Sigmoid colon (tissue), 4 donors: Measurements from ENCODE around the gene GSDMA.

ENCODE experiments used
- POLR2AphosphoS5 ChIP-seq, 4 donors: sonication (generic); formaldehyde crosslinking; IDR thresholded peaks; one replicate each; pipeline ENCODE4 v1.6.1; 2017; ENCODE audit warnings: antibody characterized with exemption in 4 of 4
- TF ChIP-seq, protein P1 (sequence below), 4 experiments: fragments of 450-650 bp in 3 of 4; fragments of 200-600 bp in 1 of 4; IDR thresholded peaks; one replicate each; pipeline ENCODE4 v1.5.1; 2016 to 2019; ENCODE audit warnings: antibody characterized with exemption in 4 of 4, mild to moderate bottlenecking in 3 of 4, moderate library complexity in 2 of 4

- TF ChIP-seq, protein P1, sequence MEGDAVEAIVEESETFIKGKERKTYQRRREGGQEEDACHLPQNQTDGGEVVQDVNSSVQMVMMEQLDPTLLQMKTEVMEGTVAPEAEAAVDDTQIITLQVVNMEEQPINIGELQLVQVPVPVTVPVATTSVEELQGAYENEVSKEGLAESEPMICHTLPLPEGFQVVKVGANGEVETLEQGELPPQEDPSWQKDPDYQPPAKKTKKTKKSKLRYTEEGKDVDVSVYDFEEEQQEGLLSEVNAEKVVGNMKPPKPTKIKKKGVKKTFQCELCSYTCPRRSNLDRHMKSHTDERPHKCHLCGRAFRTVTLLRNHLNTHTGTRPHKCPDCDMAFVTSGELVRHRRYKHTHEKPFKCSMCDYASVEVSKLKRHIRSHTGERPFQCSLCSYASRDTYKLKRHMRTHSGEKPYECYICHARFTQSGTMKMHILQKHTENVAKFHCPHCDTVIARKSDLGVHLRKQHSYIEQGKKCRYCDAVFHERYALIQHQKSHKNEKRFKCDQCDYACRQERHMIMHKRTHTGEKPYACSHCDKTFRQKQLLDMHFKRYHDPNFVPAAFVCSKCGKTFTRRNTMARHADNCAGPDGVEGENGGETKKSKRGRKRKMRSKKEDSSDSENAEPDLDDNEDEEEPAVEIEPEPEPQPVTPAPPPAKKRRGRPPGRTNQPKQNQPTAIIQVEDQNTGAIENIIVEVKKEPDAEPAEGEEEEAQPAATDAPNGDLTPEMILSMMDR (IDR thresholded peaks at IDR 0.05), result no peak
- no peak for TF ChIP-seq POLR2AphosphoS5 (IDR thresholded peaks at IDR 0.05)
These were observed 58.7 kb downstream of the GSDMA start for GRCh38 chr17:40021451-40021971.
